GM20000 (cell line): ENCODE results near the gene CLPTM1.
"Not testable (repeated sequence)": the region's sequence is repeated elsewhere in the genome, so short reads cannot be mapped to it uniquely, and the experiment has no call there.

Source experiments
- DNase-seq: peaks from one replicate; pipeline ENCODE4 v3.0.0; 2012; ENCODE audit warnings: low spot score
- CTCF ChIP-seq: IDR thresholded peaks from 2 replicates; pipeline ENCODE4 v1.5.1; 2012; ENCODE audit warnings: mild to moderate bottlenecking, control low read depth; ENCODE audit errors: extremely low read depth, missing control alignments

Gene CLPTM1

GRCh38 chr19:44988896-44989556, 33.8 kb downstream of the CLPTM1 start:
- DNase-seq: peak; percentile 89
- peak; percentile 69 for TF ChIP-seq CTCF

- TF ChIP-seq CTCF: no peak
- no peak for DNase-seq
Observed at GRCh38 chr19:44990459-44990858, 35.3 kb downstream of the CLPTM1 start.

DNA sequence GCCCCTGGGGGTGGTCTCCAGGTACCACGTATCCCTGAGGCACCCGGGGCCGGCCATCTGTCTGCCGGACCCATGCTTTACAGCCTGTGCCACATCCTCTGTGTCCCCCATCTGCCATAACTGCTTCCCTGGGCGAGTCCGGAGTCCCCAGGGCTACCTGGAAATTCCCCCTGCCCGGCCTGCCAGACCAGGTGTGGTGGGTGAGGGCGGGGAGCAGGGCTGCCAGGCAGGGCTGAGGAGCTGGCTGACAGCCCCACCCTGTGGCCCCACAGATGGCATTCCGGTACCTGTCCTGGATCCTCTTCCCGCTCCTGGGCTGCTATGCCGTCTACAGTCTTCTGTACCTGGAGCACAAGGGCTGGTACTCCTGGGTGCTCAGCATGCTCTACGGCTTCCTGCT, 35.8 kb downstream of the CLPTM1 start:
- DNase-seq: no peak
- no peak for TF ChIP-seq CTCF

GRCh38 chr19:44992336-44993163, 37.4 kb downstream of the CLPTM1 start:
- no peak for DNase-seq
- TF ChIP-seq CTCF: no peak

DNA sequence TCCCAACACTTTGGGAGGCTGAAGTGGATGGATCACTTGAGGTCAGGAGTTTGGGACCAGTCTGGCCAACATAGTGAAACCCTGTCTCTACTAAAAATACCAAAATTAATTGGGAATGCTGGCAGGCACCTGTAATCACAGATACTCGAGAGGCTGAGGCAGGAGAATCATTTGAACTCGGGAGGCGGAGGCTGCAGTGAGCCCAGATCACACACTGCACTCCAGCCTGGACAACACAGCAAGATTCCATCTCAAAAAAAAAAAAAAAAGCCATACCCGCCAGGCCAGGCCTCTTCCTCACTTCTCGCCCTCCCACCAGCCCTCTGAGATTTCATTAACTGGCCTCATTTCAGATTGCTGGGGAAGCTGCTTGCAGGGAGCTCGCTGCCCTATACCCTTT, 38.3 kb downstream of the CLPTM1 start:
- TF ChIP-seq CTCF: no peak
- DNase-seq: no peak

DNA sequence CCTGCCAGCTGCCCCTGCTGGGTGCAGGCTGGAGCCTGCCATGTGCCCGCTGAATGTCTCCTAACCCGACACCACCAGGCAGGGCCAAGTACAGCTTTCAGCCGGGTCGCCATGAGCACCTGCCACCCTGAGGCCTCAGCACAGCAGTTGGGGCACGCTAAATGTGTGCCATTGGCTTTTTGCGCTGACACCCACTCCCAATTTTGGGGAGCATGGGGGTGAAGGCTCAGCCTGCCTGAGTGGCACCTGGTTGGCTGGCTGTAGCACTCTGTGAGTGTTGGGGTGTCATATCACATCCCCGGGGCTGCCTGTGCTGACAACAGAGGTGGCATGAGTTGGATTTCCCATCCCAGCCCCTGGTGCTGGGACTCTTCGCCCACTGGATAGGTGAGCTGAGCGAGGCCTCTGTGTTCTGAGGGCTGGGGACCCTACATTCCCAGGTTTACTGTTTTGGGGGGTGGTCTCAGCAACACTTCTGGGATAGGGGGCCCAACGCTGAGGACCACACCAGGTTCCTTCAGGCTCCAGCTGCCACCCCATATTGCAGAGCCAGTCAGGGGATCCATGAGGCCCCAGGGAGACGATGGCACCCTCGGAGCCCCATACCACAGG, 38.9 kb downstream of the CLPTM1 start:
- TF ChIP-seq CTCF: no peak
- DNase-seq: no peak

DNA sequence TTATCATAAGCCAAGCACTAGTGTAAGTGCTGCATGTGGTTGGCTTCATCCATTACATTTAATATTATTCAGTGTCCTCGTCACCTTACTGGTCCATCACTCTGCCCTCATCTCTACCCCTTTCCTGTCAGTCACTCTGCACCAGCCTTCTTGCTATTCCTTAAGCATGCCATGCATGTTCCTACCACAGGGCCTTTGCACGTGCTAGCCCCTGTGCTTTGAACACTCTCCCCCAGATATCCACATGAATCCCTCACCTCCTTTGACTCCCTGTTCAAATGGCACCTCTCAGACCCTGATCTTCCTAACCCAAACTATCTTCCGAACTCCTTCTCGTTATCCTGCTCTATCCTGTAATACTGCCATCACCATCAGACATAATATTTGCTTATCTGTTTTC, 42.8 kb downstream of the CLPTM1 start:
- DNase-seq: no peak
- TF ChIP-seq CTCF: no peak

- DNase-seq: not testable (repeated sequence)
Observed at GRCh38 chr19:44999131-44999925, 44.1 kb downstream of the CLPTM1 start.

DNA sequence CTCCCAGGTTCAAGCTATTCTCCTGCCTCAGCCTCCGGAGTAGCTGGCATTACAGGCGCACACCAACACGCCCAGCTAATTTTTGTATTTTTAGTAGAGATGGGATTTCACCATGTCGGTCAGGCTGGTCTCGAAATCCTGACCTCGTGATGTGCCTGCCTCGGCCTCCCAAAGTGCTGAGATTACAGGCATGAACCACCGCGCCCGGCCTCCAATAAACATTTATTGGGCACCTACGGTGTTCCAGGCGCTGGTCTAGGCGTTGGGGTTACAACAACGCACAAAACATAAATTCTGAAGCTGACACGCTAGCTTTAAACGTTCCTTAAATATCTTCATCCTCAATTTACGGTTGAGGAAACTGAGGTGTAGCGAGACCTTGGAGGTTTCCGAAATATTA, 45.5 kb downstream of the CLPTM1 start:
- not testable (repeated sequence) for DNase-seq
